ENCODE data around the gene KIAA0319L. TPM values are rescaled to one million over a fixed set of nuclear protein-coding genes. Genes with fewer than 3 reads are reported as not detected.
"Not testable (repeated sequence)": the region's sequence is repeated elsewhere in the genome, so short reads cannot be mapped to it uniquely, and the experiment has no call there.

KIAA0319L gene
- total RNA-seq, 2 donors from 2014 or later: 53.2 to 66.0 TPM

DNA sequence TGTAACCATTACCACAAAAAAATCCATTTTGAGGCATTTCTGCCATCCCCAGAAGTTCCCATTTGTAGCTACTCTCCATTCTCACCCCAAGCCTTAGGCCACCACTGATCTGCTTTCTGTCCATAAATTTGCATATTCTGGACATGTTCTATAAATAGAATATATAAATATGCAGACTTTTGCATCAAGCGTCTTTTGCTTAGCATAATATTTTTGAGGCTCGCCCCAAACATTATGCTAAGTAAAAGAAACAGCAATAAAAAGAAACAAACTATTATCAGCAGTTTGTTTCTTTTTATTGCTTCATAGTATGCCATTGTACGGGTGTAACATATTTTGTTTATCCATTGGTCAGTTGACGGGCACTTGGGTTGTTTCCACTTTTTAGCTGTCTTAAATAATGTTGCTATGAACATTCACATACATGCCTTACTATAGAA lies 23.8 kb upstream of the KIAA0319L start:
- Histone ChIP-seq H3K27ac (no peak overlapping the region), H3K4me1 (peaks cover 7% of the 10 kb centered on the region), H3K27me3 (no peaks in the 10 kb centered on the region), H3K9ac (ENCODE audit: low read depth in 2 of 2, low read length in 2 of 2) (no peak overlapping the region), H3K36me3 (no peaks in the 10 kb centered on the region), H3K9me3 (no peaks in the 10 kb centered on the region), H3K4me3 (no peak overlapping the region)
- intact Hi-C loops (cut with DNase I): no loop called here
- TF ChIP-seq, protein P1, sequence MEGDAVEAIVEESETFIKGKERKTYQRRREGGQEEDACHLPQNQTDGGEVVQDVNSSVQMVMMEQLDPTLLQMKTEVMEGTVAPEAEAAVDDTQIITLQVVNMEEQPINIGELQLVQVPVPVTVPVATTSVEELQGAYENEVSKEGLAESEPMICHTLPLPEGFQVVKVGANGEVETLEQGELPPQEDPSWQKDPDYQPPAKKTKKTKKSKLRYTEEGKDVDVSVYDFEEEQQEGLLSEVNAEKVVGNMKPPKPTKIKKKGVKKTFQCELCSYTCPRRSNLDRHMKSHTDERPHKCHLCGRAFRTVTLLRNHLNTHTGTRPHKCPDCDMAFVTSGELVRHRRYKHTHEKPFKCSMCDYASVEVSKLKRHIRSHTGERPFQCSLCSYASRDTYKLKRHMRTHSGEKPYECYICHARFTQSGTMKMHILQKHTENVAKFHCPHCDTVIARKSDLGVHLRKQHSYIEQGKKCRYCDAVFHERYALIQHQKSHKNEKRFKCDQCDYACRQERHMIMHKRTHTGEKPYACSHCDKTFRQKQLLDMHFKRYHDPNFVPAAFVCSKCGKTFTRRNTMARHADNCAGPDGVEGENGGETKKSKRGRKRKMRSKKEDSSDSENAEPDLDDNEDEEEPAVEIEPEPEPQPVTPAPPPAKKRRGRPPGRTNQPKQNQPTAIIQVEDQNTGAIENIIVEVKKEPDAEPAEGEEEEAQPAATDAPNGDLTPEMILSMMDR (IDR thresholded peaks at IDR 0.05): no peak
- DNase-seq: no peak

GRCh38 chr1:35577071-35577998 lies 20.1 kb upstream of the KIAA0319L start:
- TF ChIP-seq, protein P1 (IDR thresholded peaks at IDR 0.05): no peak
- Histone ChIP-seq H3K9ac (ENCODE audit: low read depth in 2 of 2, low read length in 2 of 2) (peak overlapping the region; percentile 58 to 73), H3K4me3 (peak overlapping the region; percentile 50), H3K9me3 (no peaks in the 10 kb centered on the region), H3K36me3 (no peaks in the 10 kb centered on the region), H3K27me3 (peaks cover 23% of the 10 kb centered on the region), H3K4me1 (peaks cover 14% of the 10 kb centered on the region), H3K27ac (no peak overlapping the region)
- DNase-seq: peak; percentile 52
- intact Hi-C loops (cut with DNase I): no loop called here

- DNase-seq; H3K9me3 ChIP-seq; H3K27ac ChIP-seq; H3K36me3 ChIP-seq; H3K9ac ChIP-seq (ENCODE audit: low read depth in 2 of 2, low read length in 2 of 2); intact Hi-C loops (cut with DNase I): not testable (repeated sequence)
- Histone ChIP-seq H3K4me3 (peak overlapping the region; percentile 50), H3K4me1 (peaks cover 14% of the 10 kb centered on the region), H3K27me3 (peaks cover 28% of the 10 kb centered on the region)
Observed at GRCh38 chr1:35576766-35577070, 19.5 kb upstream of the KIAA0319L start.

DNA sequence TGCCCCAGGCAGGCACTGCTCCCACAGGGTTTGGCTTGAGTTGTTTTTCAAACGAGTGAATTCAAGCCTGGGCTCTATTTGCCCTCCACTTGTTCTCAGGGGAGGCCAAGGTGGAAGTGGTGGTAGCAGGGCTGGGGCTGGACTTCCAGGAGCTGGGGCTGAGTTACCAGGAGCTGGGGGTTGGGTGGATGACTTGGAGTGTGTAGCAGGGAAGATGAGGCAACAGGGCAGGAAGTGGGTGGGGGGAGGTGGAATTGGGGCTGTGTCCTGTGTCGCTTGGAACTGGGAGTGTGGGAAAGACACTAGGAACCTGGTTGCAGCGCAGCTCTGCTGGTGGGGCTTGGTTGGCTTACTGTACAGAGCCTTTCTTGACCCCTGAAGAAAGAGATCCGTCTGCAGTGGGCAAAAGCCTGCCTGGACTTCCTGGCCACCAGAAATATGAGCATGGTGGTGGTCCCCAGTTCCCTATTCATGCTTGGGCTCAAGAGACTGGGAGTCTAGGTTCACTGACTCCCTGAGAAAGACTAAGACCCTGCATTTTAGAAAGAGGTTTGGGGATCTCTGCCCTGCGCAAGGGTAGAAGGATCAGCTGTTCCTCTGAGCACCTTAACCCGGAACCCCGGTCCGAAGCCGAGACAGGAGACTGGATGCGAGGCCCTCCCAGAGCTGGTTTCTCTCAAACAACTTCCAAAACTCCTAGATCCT lies 19.0 kb upstream of the KIAA0319L start:
- H3K9me3 ChIP-seq: no peaks in the 10 kb centered on the region
- TF ChIP-seq, protein P1 (IDR thresholded peaks at IDR 0.05): no peak
- peaks cover 14% of the 10 kb centered on the region for H3K4me1 ChIP-seq
- no peak overlapping the region for H3K4me3 ChIP-seq
- intact Hi-C loops (cut with DNase I): no loop called here
- H3K27me3 ChIP-seq: peaks cover 28% of the 10 kb centered on the region
- no peak overlapping the region for H3K27ac ChIP-seq
- no peak for DNase-seq
- H3K9ac ChIP-seq (ENCODE audit: low read depth in 2 of 2, low read length in 2 of 2): no peak overlapping the region
- no peaks in the 10 kb centered on the region for H3K36me3 ChIP-seq

DNA sequence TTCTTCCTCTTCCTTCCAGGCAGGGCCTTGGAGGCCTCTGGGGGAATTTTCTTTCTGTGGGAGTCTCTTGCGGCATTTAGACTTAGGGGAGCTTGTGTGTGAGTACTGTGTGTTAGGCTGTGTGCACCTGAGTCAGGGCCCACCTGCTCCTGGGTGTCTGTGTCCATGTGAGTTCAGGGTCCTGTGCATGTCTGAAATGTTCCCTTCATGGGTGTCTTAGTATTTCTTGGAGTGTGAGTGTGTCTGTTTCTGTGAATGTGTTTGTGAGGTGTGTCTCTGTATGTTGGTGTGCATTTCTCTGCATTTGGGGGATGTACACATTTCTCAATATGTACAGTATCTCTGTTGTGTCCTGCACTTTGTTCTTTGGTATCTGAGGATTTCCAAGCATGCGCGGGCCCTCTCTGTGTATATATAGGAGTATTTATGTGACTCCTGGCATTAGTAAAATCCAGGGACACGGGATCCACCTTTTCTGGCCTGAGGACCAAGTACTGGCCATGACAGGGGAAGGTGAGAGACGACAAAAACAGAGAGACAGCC lies 18.3 kb upstream of the KIAA0319L start:
- TF ChIP-seq, protein P1 (IDR thresholded peaks at IDR 0.05): no peak
- Histone ChIP-seq H3K27me3 (peaks cover 28% of the 10 kb centered on the region), H3K4me3 (no peak overlapping the region), H3K4me1 (peaks cover 14% of the 10 kb centered on the region), H3K27ac (no peak overlapping the region), H3K9ac (ENCODE audit: low read depth in 2 of 2, low read length in 2 of 2) (no peak overlapping the region), H3K36me3 (no peaks in the 10 kb centered on the region), H3K9me3 (no peaks in the 10 kb centered on the region)
- no peak for DNase-seq
- intact Hi-C loops (cut with DNase I): no loop called here

Data from colonic mucosa (tissue), 4 donors.